OCI-LY3 (cell line): ENCODE data around the gene ACTMAP.

Experiments used
- EZH2phosphoT487 ChIP-seq: fragments of 200-600 bp; shearing (Covaris generic); IDR thresholded peaks from 2 replicates; pipeline ENCODE4 v1.6.1; 2018; ENCODE audit warnings: antibody characterized with exemption, mixed run types, low read depth
- TF ChIP-seq, protein P1 (sequence below): fragments of 200-600, 300-600 bp; sonication (generic); IDR thresholded peaks from 2 replicates; pipeline ENCODE4 v1.5.1; 2014; ENCODE audit warnings: antibody characterized with exemption, low read length, low read depth

DNA sequence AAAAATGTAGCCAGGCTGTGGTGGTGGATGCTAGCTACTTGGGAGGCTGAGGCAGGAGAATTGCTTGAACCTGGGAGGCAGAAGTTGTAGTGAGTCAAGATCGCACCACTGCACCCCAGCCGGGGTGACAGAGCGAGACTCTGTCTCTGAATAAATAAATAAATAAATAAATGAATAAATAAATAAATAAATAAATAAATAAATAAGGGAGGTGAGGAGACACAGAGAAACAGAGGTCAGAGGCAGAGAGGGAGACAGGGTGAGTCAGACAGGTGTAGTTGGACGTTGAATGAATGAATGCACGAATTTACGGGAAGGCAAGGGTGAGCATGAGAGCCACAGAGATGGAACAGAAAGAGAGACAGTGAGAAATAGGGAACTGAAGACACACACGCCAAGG is 30.9 kb upstream of the ACTMAP start:
- TF ChIP-seq, protein P1, sequence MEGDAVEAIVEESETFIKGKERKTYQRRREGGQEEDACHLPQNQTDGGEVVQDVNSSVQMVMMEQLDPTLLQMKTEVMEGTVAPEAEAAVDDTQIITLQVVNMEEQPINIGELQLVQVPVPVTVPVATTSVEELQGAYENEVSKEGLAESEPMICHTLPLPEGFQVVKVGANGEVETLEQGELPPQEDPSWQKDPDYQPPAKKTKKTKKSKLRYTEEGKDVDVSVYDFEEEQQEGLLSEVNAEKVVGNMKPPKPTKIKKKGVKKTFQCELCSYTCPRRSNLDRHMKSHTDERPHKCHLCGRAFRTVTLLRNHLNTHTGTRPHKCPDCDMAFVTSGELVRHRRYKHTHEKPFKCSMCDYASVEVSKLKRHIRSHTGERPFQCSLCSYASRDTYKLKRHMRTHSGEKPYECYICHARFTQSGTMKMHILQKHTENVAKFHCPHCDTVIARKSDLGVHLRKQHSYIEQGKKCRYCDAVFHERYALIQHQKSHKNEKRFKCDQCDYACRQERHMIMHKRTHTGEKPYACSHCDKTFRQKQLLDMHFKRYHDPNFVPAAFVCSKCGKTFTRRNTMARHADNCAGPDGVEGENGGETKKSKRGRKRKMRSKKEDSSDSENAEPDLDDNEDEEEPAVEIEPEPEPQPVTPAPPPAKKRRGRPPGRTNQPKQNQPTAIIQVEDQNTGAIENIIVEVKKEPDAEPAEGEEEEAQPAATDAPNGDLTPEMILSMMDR = no peak
- TF ChIP-seq EZH2phosphoT487 = no peak
